Motor neuron (in vitro differentiated cells): ENCODE measurements around the gene ABCG5. TPM values are rescaled to one million over a fixed set of nuclear protein-coding genes. Genes with fewer than 3 reads are reported as not detected.

ENCODE experiments used
- ATAC-seq, 8 experiments: fragments of 200-7000 bp; cut with Tn5 transposase; replicated peaks in 6 of 8; 2 replicates each; pipeline ENCODE4 v1.8.0; 2021; ENCODE audit warnings: mild to moderate bottlenecking in 8 of 8, moderate library complexity in 8 of 8
- H3K27ac ChIP-seq, 2 donors: fragments of 250-450 bp; sonication (Bioruptor Pico); 2 replicates each; pipeline ENCODE4 v1.9.0; 2021; ENCODE audit warnings: antibody characterized with exemption in 2 of 2, mild to moderate bottlenecking in 2 of 2, moderate library complexity in 1 of 2
- H3K4me1 ChIP-seq, 2 donors: fragments of 250-450 bp; sonication (Bioruptor Pico); replicated peaks in 1 of 2; 2 replicates each; pipeline ENCODE4 v1.6.1; 2021; ENCODE audit warnings: antibody characterized with exemption in 2 of 2, mild to moderate bottlenecking in 2 of 2, moderate library complexity in 1 of 2
- H3K4me3 ChIP-seq, 5 donors: fragments of 250-450 bp; sonication (Bioruptor Pico); 2 replicates each; pipeline ENCODE4 v1.9.0; 2021; ENCODE audit warnings: antibody characterized with exemption in 5 of 5, mild to moderate bottlenecking in 5 of 5, moderate library complexity in 4 of 5
- WGBS, 10 experiments: fragments of 450-650 bp; shearing (Covaris generic); methylation state at CpG; one replicate each; pipeline ENCODE4 v1.0.0; 2022; 5-methylcytosine and 5-hydroxymethylcytosine counted together
- in situ Hi-C, 9 experiments: fragments of 400-800 bp; cut with MboI; loops; one replicate each; pipeline ENCODE4 v1.15.0; 2021; ENCODE audit warnings: low sequenced_read_pairs in 9 of 9, low pct_unique_long_range_greater_than_20kb in 2 of 9; ENCODE audit not compliant: unreplicated experiment in 9 of 9
- total RNA-seq, 8 experiments: library from RNA; unstranded; fragments of 300-600 nt; gene quantifications; 2 replicates each; pipeline versions ENCODE4 v1.2.3 to v1.2.4, GENCODE V29; 2022

ABCG5 gene
- total RNA-seq, 8 experiments from 2014 or later, result 0.05 to 0.43 (median 0.19) TPM

DNA sequence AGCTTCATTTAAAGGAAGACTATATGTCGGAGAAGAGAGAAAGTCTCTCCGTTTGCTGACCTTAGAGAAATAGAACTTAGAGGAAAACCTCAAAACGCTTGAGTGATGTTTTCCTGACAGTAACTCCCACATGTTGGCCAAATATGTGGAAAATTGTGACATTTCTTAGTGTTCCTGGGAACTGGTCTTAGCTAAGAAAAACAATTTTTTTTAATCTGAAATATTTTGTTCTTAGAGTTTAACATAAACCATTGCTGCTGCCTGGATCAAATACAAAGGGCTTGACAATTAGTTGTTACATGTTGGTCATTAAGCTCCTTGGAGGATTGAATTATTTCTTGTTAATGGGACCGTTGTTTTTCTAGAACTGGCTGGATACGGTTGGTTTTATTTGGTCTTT lies 48.5 kb downstream of the ABCG5 start:
- 7 to 97% (median 88%) methylated on average over 3 to 5 of the region's 5 CpGs for WGBS, 10 experiments
- Histone ChIP-seq H3K4me3 (no peak overlapping the region), H3K4me1 (no peaks in the 10 kb centered on the region), H3K27ac (no peak overlapping the region)
- in situ Hi-C loops, result no loop called here
- no peak for ATAC-seq

DNA sequence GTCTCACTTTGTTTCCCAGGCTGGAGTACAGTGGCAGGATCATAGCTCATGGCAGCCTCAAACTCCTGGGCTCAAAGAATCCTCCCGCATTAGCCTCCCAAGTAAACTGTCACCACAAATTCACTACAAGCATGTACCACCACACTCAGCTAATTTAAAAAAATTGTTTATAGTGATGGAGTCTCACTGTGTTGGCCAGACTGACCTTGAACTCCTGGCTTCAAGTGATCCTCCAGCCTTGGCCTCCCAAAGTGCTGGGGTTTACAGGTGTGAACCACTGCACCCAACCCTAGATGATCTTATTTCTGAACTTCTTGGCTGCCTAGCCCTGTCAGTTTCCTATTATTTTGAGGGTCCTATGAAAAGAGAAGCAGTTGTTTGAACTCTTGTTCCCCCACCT lies 50.0 kb downstream of the ABCG5 start:
- no peak overlapping the region for H3K27ac ChIP-seq
- 86 to 100% (median 100%) methylated on average over 1 of the region's 1 CpG; no CpG with 5 or more reads in 3 of the 10 experiments for WGBS, 10 experiments
- in situ Hi-C loops, result no loop called here
- no peaks in the 10 kb centered on the region for H3K4me1 ChIP-seq
- no peak for ATAC-seq
- H3K4me3 ChIP-seq, result no peak overlapping the region

DNA sequence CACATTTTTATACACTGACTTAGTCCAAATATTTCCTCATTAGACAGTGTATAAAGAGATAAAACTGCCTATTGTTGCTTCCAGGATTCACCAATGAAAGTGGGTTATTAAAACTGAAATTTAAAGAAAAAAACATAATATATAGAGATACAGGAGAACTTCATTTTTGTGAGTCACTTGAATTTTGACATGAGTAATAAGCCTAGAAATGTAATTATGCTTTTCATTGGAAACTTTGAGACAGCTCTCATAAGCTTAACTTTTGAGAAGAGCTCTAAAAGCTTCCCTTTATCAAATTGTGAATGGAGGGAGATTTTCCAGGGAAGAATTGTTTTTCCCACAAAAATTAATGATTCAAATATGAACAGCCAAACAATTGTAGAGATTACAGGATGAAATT lies 50.7 kb downstream of the ABCG5 start:
- Histone ChIP-seq H3K27ac (no peak overlapping the region), H3K4me1 (no peaks in the 10 kb centered on the region), H3K4me3 (no peak overlapping the region)
- no peak for ATAC-seq
- in situ Hi-C loops, result no loop called here

DNA sequence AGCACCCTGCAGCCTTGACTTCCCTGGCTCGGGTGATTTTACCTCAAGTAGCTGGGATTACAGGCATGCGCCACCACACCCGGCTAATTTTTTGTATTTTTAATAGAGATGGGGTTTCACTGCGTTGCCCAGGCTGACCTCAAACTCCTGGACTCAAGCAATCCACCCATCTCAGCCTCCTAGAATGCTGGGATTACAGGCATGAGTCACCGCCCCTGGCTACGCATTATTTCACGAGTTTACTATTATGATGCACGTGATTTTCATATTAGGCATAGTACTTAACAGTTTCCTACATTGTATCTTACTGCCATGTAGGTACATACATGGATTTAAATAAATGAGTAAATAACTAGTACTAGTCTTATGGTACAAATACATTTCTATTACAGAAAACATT lies 60.4 kb downstream of the ABCG5 start:
- ATAC-seq, result peak in 1 of 8 experiments; percentile 8
- in situ Hi-C loops, result no loop called here
- Histone ChIP-seq H3K4me3 (no peak overlapping the region), H3K4me1 (peaks cover 0 to 3% of the 10 kb centered on the region in 2 donors), H3K27ac (no peak overlapping the region)
- WGBS, 10 experiments, result 0 to 96% (median 88%) methylated on average over 2 to 8 of the region's 8 CpGs; no CpG with 5 or more reads in 1 of the 10 experiments

DNA sequence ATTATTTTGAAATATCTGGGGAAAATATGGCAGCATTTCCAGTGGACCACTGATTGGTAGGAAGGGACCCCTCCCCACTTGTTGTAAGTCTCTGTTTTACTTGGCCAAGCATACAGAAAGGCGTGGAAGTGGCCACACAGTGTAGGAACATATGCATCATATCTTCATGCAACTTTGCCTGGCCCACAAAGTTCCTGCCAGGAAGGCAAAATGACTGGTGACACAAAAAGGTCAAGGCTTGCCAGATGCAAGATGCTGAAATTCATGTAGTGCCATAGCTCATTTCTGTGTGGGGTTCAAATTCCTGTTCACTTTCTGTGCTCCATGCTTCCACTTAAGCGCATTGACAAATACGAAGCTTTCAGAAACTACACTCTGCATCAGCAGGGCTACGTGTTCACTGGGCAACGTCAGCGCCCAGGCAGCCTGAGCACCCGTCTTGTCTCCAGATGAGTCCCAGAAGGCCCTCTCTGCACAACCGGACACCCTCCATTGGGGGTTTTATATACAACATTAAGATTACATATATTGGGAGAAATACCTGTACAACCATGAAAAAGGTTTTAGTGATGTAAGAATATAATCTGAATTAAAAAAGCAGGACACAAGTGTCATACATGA lies 61.2 kb downstream of the ABCG5 start:
- no peak for ATAC-seq
- peaks cover 0 to 3% of the 10 kb centered on the region in 2 donors for H3K4me1 ChIP-seq
- H3K27ac ChIP-seq, result no peak overlapping the region

DNA sequence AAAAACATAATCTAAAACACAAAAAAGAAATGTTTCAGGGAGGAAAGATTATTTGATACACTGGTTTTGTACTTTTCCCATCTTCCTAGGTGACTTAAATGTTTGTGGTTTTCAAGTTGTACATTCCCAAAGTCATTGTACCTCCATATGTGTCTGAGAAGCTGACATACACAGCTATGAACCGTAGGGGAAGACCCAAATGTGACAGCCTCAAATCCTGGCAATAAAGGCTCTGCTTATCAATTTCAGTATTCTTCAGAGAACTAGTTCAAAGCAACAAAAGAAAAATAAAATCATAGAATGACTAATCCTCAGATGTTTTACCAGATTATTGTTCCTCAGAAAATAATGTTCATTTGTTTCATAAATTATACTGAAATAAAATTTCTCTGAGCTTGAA lies 62.3 kb downstream of the ABCG5 start:
- in situ Hi-C loops, result no loop called here
- Histone ChIP-seq H3K4me1 (peaks cover 0 to 3% of the 10 kb centered on the region in 2 donors), H3K27ac (no peak overlapping the region), H3K4me3 (no peak overlapping the region)
- WGBS, 10 experiments, result 50 to 100% (median 86%) methylated on average over 1 of the region's 1 CpG; no CpG with 5 or more reads in 1 of the 10 experiments
- no peak for ATAC-seq

More for the DNA sequence above, 61.2 kb downstream of the ABCG5 start:
- WGBS, 10 experiments, result 60 to 100% (median 93%) methylated on average over 1 to 8 of the region's 8 CpGs; no CpG with 5 or more reads in 1 of the 10 experiments
- no peak overlapping the region for H3K4me3 ChIP-seq
- in situ Hi-C loops, result no loop called here

DNA sequence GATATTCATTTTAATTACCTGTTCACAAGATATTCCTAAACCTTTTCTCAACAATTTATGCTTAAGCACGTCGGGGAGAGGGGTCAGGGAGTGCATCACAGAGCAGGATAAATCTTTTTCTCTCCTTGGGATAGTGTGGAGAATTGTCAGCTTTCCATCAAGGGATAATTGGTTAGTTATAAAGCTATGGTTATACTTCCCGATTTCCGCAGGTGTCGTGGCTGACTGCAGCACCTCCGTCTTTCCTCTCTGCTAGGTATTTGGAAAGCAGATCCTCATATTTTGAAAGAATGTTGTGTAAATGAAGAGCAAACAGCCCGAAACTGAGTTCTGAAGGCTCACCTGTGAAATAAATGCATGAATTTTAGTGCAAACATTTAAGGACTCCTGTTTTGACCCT lies 64.0 kb downstream of the ABCG5 start:
- 4 to 70% (median 42%) methylated on average over 1 to 7 of the region's 7 CpGs for WGBS, 10 experiments
- Histone ChIP-seq H3K4me3 (peak overlapping the region; percentile 51 to 87 (median 57)), H3K27ac (no peak overlapping the region), H3K4me1 (peaks cover 0 to 3% of the 10 kb centered on the region in 2 donors)
- in situ Hi-C loops, result loop anchor here in 1 of 9 experiments (25.0 kb wide), 1 partner anchor 137 kb away; the partner anchor contains the start of gene PLEKHH2
- ATAC-seq, result no peak

DNA sequence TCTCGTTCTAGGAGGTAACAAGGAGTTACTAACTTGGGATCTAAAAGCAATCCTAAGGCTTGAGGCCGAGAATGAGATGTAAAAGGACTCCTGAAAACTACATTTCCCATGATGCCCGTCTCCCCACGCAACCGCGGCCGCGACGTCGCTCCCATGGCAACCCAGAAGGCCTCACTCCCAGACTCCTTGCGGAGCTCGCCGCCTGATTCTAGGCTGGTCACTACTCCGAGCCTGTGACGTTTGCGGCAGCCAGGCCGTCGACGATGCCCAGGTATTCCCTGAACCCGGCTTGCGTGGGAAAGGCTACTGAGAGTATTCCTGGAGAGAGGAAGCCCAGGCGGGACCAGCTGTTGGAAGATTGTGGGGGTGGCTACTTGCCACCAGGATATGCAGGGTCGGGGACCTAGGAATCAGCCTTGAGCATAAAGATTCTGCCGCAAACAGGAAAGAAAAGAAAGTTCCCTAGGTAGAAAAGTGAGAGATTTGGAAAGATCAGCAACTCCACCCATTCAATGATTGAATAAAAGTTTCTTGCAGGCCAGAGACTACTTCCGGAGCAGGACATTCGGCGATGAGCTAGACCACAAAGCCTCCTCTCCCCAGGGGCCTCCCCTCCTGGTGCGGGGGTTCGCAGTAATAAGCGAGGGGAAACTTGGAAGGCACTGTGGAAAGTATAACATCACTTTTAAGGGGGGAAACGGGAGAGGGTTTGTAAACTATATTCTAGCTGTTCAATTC lies 64.6 kb downstream of the ABCG5 start, which contains the start of gene DYNC2LI1:
Gene DYNC2LI1, plus strand, starts transcription at position 164 of the 738 bp plus-strand sequence. Its CDS starts 100 bp downstream, at position 264.
- 0 to 20% (median 1%) methylated on average over 1 to 23 of the region's 31 CpGs for WGBS, 10 experiments
- Histone ChIP-seq H3K27ac (peak within 1 kb of the TSS; percentile 43 to 72), H3K4me1 (peaks cover 0 to 3% of the 10 kb centered on the region in 2 donors), H3K4me3 (peak within 1 kb of the TSS; percentile 51 to 87 (median 57))
- in situ Hi-C loops, result loop anchor here in 1 of 9 experiments (25.0 kb wide), 1 partner anchor 137 kb away; the partner anchor contains the start of gene PLEKHH2
- ATAC-seq, result peak; percentile 99 to 100 (median 100)

DNA sequence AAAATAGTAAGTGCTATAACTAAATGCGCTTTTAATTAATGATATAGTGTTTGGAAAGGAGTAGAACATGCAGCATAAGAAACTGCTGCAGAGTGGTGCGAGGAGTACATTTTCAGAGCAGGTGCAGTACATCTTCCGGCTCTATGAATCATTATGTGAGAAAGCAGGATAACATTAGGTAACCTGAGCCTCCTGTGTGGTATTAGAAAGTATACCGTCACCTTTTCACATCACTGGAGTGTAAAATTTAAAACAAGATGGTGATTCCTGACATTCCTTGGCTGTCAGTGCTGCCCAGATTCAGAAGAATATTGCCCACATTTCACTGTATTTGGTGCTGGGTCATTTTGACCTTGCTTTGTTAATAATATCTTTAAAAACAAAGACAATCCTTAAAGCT lies 72.6 kb downstream of the ABCG5 start:
- Histone ChIP-seq H3K4me3 (no peak overlapping the region), H3K4me1 (no peaks in the 10 kb centered on the region), H3K27ac (no peak overlapping the region)
- in situ Hi-C loops, result loop anchor here in 1 of 9 experiments (25.0 kb wide), 1 partner anchor 129 kb away; the partner anchor contains the start of gene PLEKHH2
- no peak for ATAC-seq
- 43 to 100% (median 89%) methylated on average over 1 to 4 of the region's 4 CpGs; no CpG with 5 or more reads in 1 of the 10 experiments for WGBS, 10 experiments

DNA sequence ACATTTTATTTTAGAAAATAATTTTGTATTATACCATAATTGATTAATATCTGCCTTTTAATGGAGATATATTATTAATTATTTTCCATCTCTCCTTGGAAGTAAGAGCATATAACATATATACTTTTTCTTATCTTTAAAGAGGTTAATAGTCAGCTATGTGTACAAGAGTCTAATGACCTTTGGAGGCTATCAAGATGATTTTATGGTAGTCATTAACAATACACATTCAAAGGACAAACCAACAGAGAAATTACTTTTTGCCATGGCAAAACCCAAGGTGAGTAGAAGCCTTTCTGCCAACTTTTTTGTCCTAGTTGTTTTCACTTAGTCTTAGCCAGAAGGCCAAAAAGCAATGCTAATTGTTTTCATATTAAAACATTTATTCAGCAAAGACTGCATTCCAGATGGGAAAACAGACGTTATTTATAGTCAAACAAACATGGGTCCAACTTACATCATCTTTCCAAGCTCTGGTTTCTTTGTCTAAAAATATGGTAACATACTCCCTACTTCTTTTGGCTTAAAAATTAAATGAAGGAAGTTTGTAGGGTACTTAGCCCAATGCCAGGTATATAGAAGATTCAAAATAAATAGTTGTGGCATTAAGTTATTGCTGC lies 74.4 kb downstream of the ABCG5 start:
- Histone ChIP-seq H3K4me1 (peaks cover 0 to 4% of the 10 kb centered on the region in 2 donors), H3K4me3 (no peak overlapping the region), H3K27ac (no peak overlapping the region)
- 0 to 100% (median 20%) methylated on average over 1 of the region's 1 CpG; no CpG with 5 or more reads in 2 of the 10 experiments for WGBS, 10 experiments
- ATAC-seq, result peak in 3 of 8 experiments; percentile 46 to 59 (median 51)
- in situ Hi-C loops, result loop anchor here in 1 of 9 experiments (25.0 kb wide), 1 partner anchor 127 kb away; the partner anchor contains the start of gene PLEKHH2

DNA sequence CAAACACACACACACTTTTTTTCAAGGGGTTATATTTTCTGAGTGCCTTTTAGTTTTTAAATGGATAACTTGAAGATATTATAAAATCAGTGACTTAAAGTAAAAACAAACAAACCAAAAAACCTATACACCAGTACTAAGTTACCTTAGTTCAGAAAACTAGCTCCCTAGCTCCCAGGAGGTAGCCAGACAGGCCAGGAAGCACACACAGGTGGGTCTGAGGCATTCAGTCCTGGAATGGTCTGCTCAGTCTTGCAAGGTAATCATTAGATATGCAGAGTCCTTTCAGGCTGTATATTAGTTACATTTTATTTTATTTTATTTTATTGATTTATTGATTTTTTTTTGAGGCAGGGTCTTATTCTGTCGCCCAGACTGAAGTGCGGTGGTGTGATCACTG lies 75.5 kb downstream of the ABCG5 start:
- H3K27ac ChIP-seq, result no peak overlapping the region
- no peak overlapping the region for H3K4me3 ChIP-seq
- peaks cover 0 to 9% of the 10 kb centered on the region in 2 donors for H3K4me1 ChIP-seq
- ATAC-seq, result no peak
- in situ Hi-C loops, result loop anchor here in 1 of 9 experiments (25.0 kb wide), 1 partner anchor 126 kb away; the partner anchor contains the start of gene PLEKHH2
- WGBS, 10 experiments, result 83 to 100% (median 100%) methylated on average over 1 to 2 of the region's 2 CpGs; no CpG with 5 or more reads in 2 of the 10 experiments
